ENCODE results near the gene PAX5.

The PAX5 gene

DNA sequence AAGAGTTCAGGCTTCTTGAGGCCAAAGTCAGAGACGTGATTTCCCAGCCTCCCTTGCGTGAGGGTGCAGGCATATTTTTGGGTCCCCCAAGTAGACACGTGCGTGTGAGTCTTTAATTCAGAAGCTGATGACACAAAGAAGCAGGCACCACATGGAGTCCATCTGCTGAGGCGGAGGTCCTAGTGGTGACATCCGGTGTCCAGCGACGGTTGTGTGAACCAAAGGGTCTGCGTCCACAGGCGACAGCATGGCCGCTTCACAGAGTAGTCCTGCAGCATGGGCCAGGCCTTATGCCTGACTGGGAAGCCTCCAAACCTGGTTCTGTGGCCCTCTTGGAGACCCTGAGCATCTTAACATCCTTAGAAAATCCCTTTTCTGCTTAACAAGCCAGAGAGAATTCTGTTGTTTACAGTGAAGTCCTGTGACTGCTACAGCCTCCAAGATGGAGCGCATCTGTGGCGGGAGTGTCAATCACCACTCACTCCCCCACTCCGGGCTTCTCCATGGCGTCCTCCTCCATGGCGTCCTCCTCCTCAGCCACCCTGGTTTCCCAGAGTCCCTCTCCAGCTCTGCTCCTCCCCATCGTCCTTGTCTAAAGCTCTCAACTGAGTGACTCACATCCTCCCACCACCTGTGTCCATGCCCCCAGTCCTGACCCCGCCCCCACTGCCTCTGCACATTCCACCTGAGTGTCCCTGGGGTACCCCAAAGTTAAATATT, 133.8 kb downstream of the PAX5 start:
- no peak for DNase-seq (ENCODE audit: low spot score)
- H3K4me3 ChIP-seq (ENCODE audit: low read length in 2 of 2) = peak overlapping the region in 1 of 2 donors; percentile 6
- peaks cover 0 to 46% of the 10 kb centered on the region in 2 donors for H3K36me3 ChIP-seq (replicated peaks in 1 of 2; ENCODE audit: control insufficient read depth in 2 of 2, insufficient read depth in 2 of 2, low read length in 2 of 2)
- H2BK5ac ChIP-seq (ENCODE audit: low read length) = no peak overlapping the region
- no peak overlapping the region for H3K4me2 ChIP-seq (ENCODE audit: insufficient read depth, low read length, poor library complexity, severe bottlenecking)
- H2BK15ac ChIP-seq (ENCODE audit: low read length) = no peak overlapping the region
- no peak overlapping the region for H3K27ac ChIP-seq (replicated peaks; ENCODE audit: low read length)
- H3K18ac ChIP-seq (ENCODE audit: low read length) = peak overlapping the region; percentile 53
- no peaks in the 10 kb centered on the region for H3K27me3 ChIP-seq (ENCODE audit: control insufficient read depth in 3 of 3, insufficient read depth in 3 of 3, low read depth in 1 of 3, low read length in 3 of 3)
- no peak overlapping the region for H3K9ac ChIP-seq (ENCODE audit: low read depth, low read length, poor library complexity)
- H2AFZ ChIP-seq (ENCODE audit: low read length) = no peak overlapping the region
- no peaks in the 10 kb centered on the region for H3K79me1 ChIP-seq (ENCODE audit: low read depth, low read length)
- no peak overlapping the region for H3K23ac ChIP-seq (ENCODE audit: low read depth, low read length, poor library complexity)
- H4K8ac ChIP-seq (ENCODE audit: low read depth, low read length) = no peak overlapping the region
- no CpG with 5 or more reads among the region's 18 CpGs for WGBS, 2 donors (ENCODE audit: extremely low coverage in 2 of 2, insufficient read length in 2 of 2, insufficient replicate concordance in 1 of 2)
- no peak overlapping the region for H4K91ac ChIP-seq (ENCODE audit: low read depth, low read length, poor library complexity)
- H2AK5ac ChIP-seq (ENCODE audit: low read depth, low read length) = no peak overlapping the region
- peaks cover 0 to 1% of the 10 kb centered on the region in 2 donors for H3K4me1 ChIP-seq (ENCODE audit: control insufficient read depth in 2 of 2, insufficient read depth in 1 of 2, low read depth in 1 of 2, low read length in 2 of 2)
- no peaks in the 10 kb centered on the region for H3K9me3 ChIP-seq (replicated peaks in 1 of 2; ENCODE audit: control insufficient read depth in 2 of 2, insufficient read depth in 1 of 2, low read depth in 1 of 2, low read length in 2 of 2)
- no peak overlapping the region for H2BK12ac ChIP-seq (ENCODE audit: low read length)
- H3K14ac ChIP-seq (ENCODE audit: low read length) = no peak overlapping the region
- H3K4ac ChIP-seq (ENCODE audit: low read length) = no peak overlapping the region
- H2BK120ac ChIP-seq (ENCODE audit: low read depth, low read length) = no peak overlapping the region

GRCh38 chr9:36899406-36899805, 134.7 kb downstream of the PAX5 start:
- Histone ChIP-seq H3K4me2 (ENCODE audit: insufficient read depth, low read length, poor library complexity, severe bottlenecking) (no peak overlapping the region), H3K23ac (ENCODE audit: low read depth, low read length, poor library complexity) (no peak overlapping the region), H3K9me3 (replicated peaks in 1 of 2; ENCODE audit: control insufficient read depth in 2 of 2, insufficient read depth in 1 of 2, low read depth in 1 of 2, low read length in 2 of 2) (no peaks in the 10 kb centered on the region), H2BK120ac (ENCODE audit: low read depth, low read length) (no peak overlapping the region), H3K18ac (ENCODE audit: low read length) (no peak overlapping the region), H3K9ac (ENCODE audit: low read depth, low read length, poor library complexity) (no peak overlapping the region), H3K79me1 (ENCODE audit: low read depth, low read length) (no peaks in the 10 kb centered on the region), H3K4me3 (ENCODE audit: low read length in 2 of 2) (no peak overlapping the region), H2BK15ac (ENCODE audit: low read length) (no peak overlapping the region), H4K8ac (ENCODE audit: low read depth, low read length) (no peak overlapping the region), H3K27ac (replicated peaks; ENCODE audit: low read length) (no peak overlapping the region), H3K4me1 (ENCODE audit: control insufficient read depth in 2 of 2, insufficient read depth in 1 of 2, low read depth in 1 of 2, low read length in 2 of 2) (peaks cover 0 to 1% of the 10 kb centered on the region in 2 donors), H2BK5ac (ENCODE audit: low read length) (no peak overlapping the region), H2AFZ (ENCODE audit: low read length) (no peak overlapping the region), H2AK5ac (ENCODE audit: low read depth, low read length) (no peak overlapping the region), H3K36me3 (replicated peaks in 1 of 2; ENCODE audit: control insufficient read depth in 2 of 2, insufficient read depth in 2 of 2, low read length in 2 of 2) (peaks cover 0 to 46% of the 10 kb centered on the region in 2 donors), H3K27me3 (ENCODE audit: control insufficient read depth in 3 of 3, insufficient read depth in 3 of 3, low read depth in 1 of 3, low read length in 3 of 3) (no peaks in the 10 kb centered on the region), H3K4ac (ENCODE audit: low read length) (no peak overlapping the region), H3K14ac (ENCODE audit: low read length) (no peak overlapping the region), H2BK12ac (ENCODE audit: low read length) (no peak overlapping the region), H4K91ac (ENCODE audit: low read depth, low read length, poor library complexity) (no peak overlapping the region)
- DNase-seq (ENCODE audit: low spot score) = no peak
- WGBS, 2 donors (ENCODE audit: extremely low coverage in 2 of 2, insufficient read length in 2 of 2, insufficient replicate concordance in 1 of 2) = no CpG with 5 or more reads among the region's 4 CpGs

- Histone ChIP-seq H3K79me1 (ENCODE audit: low read depth, low read length) (no peaks in the 10 kb centered on the region), H2BK120ac (ENCODE audit: low read depth, low read length) (no peak overlapping the region), H2BK12ac (ENCODE audit: low read length) (no peak overlapping the region), H4K8ac (ENCODE audit: low read depth, low read length) (no peak overlapping the region), H2BK5ac (ENCODE audit: low read length) (peak overlapping the region; percentile 45), H3K27me3 (ENCODE audit: control insufficient read depth in 3 of 3, insufficient read depth in 3 of 3, low read depth in 1 of 3, low read length in 3 of 3) (no peaks in the 10 kb centered on the region), H2AFZ (ENCODE audit: low read length) (no peak overlapping the region), H3K4ac (ENCODE audit: low read length) (no peak overlapping the region), H3K4me1 (ENCODE audit: control insufficient read depth in 2 of 2, insufficient read depth in 1 of 2, low read depth in 1 of 2, low read length in 2 of 2) (peaks cover 0 to 1% of the 10 kb centered on the region in 2 donors), H3K4me3 (ENCODE audit: low read length in 2 of 2) (no peak overlapping the region), H3K9ac (ENCODE audit: low read depth, low read length, poor library complexity) (no peak overlapping the region), H3K23ac (ENCODE audit: low read depth, low read length, poor library complexity) (peak overlapping the region; percentile 3), H3K27ac (replicated peaks; ENCODE audit: low read length) (no peak overlapping the region), H3K18ac (ENCODE audit: low read length) (no peak overlapping the region), H3K9me3 (replicated peaks in 1 of 2; ENCODE audit: control insufficient read depth in 2 of 2, insufficient read depth in 1 of 2, low read depth in 1 of 2, low read length in 2 of 2) (no peaks in the 10 kb centered on the region), H3K14ac (ENCODE audit: low read length) (no peak overlapping the region), H3K4me2 (ENCODE audit: insufficient read depth, low read length, poor library complexity, severe bottlenecking) (no peak overlapping the region), H2AK5ac (ENCODE audit: low read depth, low read length) (peak overlapping the region; percentile 58), H4K91ac (ENCODE audit: low read depth, low read length, poor library complexity) (no peak overlapping the region), H2BK15ac (ENCODE audit: low read length) (no peak overlapping the region), H3K36me3 (replicated peaks in 1 of 2; ENCODE audit: control insufficient read depth in 2 of 2, insufficient read depth in 2 of 2, low read length in 2 of 2) (peaks cover 0 to 46% of the 10 kb centered on the region in 2 donors)
- no CpG with 5 or more reads among the region's 18 CpGs for WGBS, 2 donors (ENCODE audit: extremely low coverage in 2 of 2, insufficient read length in 2 of 2, insufficient replicate concordance in 1 of 2)
- DNase-seq (ENCODE audit: low spot score) = no peak
Observed at GRCh38 chr9:36898431-36899020, 135.5 kb downstream of the PAX5 start.

DNA sequence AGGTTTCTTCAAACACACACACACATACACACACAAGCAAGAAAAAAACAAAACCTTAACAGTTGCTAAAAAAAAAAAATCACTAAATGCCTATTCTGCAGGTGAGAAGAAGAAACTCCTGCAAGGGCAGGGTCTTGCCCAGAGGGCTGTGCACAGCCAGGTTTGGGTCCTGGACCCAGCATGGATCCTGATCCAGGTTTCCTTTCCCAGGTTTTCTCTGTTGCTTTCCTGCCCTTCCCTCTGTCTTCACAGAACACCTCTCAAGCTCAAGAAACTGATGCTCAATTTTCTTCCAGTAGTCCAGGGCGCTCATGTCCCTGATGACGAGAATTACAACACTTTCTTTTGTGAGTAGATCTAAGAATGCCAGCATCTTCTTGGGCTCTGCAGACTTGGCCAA, 136.6 kb downstream of the PAX5 start:
- no peaks in the 10 kb centered on the region for H3K79me1 ChIP-seq (ENCODE audit: low read depth, low read length)
- no peak overlapping the region for H3K4me3 ChIP-seq (ENCODE audit: low read length in 2 of 2)
- H3K4me2 ChIP-seq (ENCODE audit: insufficient read depth, low read length, poor library complexity, severe bottlenecking) = no peak overlapping the region
- H3K4ac ChIP-seq (ENCODE audit: low read length) = no peak overlapping the region
- H2BK15ac ChIP-seq (ENCODE audit: low read length) = no peak overlapping the region
- H3K27ac ChIP-seq (replicated peaks; ENCODE audit: low read length) = no peak overlapping the region
- peaks cover 0 to 1% of the 10 kb centered on the region in 2 donors for H3K4me1 ChIP-seq (ENCODE audit: control insufficient read depth in 2 of 2, insufficient read depth in 1 of 2, low read depth in 1 of 2, low read length in 2 of 2)
- no peak overlapping the region for H2BK120ac ChIP-seq (ENCODE audit: low read depth, low read length)
- H3K23ac ChIP-seq (ENCODE audit: low read depth, low read length, poor library complexity) = no peak overlapping the region
- no CpG with 5 or more reads among the region's 2 CpGs for WGBS, 2 donors (ENCODE audit: extremely low coverage in 2 of 2, insufficient read length in 2 of 2, insufficient replicate concordance in 1 of 2)
- no peak overlapping the region for H2BK12ac ChIP-seq (ENCODE audit: low read length)
- H4K8ac ChIP-seq (ENCODE audit: low read depth, low read length) = no peak overlapping the region
- no peak for DNase-seq (ENCODE audit: low spot score)
- H2AFZ ChIP-seq (ENCODE audit: low read length) = no peak overlapping the region
- H2BK5ac ChIP-seq (ENCODE audit: low read length) = no peak overlapping the region
- H3K18ac ChIP-seq (ENCODE audit: low read length) = no peak overlapping the region
- no peaks in the 10 kb centered on the region for H3K27me3 ChIP-seq (ENCODE audit: control insufficient read depth in 3 of 3, insufficient read depth in 3 of 3, low read depth in 1 of 3, low read length in 3 of 3)
- H3K9ac ChIP-seq (ENCODE audit: low read depth, low read length, poor library complexity) = no peak overlapping the region
- no peak overlapping the region for H3K14ac ChIP-seq (ENCODE audit: low read length)
- H3K36me3 ChIP-seq (replicated peaks in 1 of 2; ENCODE audit: control insufficient read depth in 2 of 2, insufficient read depth in 2 of 2, low read length in 2 of 2) = peaks cover 0 to 43% of the 10 kb centered on the region in 2 donors
- no peak overlapping the region for H4K91ac ChIP-seq (ENCODE audit: low read depth, low read length, poor library complexity)
- H3K9me3 ChIP-seq (replicated peaks in 1 of 2; ENCODE audit: control insufficient read depth in 2 of 2, insufficient read depth in 1 of 2, low read depth in 1 of 2, low read length in 2 of 2) = no peaks in the 10 kb centered on the region
- no peak overlapping the region for H2AK5ac ChIP-seq (ENCODE audit: low read depth, low read length)
